ENCODE data around the gene DUSP1.

Gene DUSP1

DNA sequence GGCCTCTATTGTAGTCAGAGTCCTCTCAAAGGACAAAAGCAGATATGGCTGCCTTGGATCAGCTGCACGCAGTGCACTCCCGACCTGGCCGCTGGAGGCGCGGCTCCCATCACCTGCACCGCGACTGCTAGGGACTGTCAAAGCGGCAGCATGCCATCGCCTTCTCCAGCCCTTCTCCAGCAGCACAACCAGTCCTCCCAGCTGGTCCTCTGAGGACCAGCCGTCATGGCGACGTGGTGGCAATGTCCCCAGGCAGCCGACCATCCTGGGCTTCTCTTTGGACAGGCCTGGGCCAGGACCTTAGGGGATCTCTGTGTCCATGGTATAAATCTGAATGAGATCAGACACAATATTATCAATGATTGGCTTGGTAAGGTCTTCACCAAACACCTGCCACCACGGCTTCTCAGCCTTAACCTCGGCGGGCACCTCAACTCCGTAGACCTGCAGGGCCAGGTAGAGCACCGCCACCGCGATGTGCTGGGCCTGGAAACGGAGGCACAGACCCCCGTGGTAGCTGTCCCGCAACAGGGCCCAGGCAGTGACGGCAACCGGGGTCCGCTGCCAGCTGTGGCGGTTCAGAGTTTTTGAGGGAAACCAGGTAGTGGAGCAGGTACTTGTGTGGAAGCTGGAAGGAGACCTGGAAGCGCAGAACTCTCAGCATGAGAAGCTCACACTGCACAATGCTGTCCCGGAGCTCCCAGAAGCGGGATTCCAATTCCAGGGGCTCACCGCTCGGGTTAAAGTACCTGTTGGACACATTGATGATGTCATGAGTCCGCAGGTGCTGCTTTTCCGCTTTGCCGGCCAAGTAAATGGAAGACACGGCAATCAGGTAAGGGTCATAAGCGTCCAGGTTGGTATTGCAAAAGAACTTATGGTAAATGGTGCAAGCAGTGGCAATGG is 8.5 kb downstream of the DUSP1 start:
- no peak for DNase-seq (ENCODE audit: low read depth)

DNA sequence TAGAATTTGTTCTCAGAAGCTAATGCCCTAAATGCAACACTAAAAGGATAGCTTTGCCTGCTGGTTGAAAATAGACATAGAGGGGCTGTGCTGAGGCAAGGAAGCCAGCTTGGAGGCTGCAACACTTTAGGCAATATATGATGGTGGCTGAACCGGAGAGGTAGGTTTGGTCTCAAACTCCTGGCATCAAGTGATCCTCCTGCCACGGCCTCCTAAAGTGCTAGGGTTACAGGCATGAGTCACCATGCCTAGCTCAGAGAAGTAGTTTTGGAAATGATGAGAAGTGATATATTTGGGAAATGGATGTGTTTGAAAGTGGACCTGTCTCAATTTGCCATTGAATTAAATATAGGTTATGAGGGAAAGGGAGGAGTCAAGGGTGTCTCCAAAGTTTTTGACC is 10.0 kb downstream of the DUSP1 start:
- no peak for DNase-seq (ENCODE audit: low read depth)

DNA sequence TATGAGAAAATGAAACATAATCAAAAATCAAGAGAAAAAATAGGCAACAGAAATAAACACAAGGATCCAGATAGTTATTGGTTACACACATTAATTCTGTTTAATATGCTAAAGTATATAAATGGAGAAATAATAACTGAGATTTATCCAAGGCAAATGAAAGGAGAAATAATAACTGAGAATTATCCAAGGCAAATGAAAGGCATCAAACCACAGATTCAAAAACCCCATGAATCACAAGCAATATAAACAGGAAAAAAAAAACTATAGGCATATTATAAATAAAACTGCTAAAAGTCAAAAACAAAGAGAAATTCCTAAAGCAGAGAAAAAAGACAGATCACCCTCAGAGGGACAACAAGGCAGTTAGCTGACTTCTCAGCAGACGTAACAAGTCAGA is 10.9 kb downstream of the DUSP1 start:
- DNase-seq (ENCODE audit: low read depth), result no peak

DNA sequence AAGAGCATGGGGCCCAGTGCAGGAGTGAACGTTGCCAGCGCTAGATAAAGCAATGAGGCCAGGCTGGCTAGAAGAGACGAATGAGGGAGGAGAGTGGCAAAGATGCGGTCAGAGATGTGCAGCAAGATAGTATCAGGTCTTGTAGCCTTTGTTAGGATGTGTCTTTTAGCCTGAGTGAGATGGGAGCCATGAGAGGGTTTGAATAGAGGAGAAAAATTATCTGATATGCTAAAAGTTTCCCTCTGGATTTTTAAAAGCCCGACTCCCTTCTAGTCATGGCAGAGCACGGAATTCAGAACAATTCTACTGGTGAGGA is 12.2 kb downstream of the DUSP1 start:
- DNase-seq (ENCODE audit: low read depth), result no peak

GRCh38 chr5:172758077-172758833 is 12.7 kb downstream of the DUSP1 start:
- DNase-seq (ENCODE audit: low read depth), result no peak

- DNase-seq (ENCODE audit: low read depth), result no peak
Measured at GRCh38 chr5:172757394-172758010, 13.5 kb downstream of the DUSP1 start.

GRCh38 chr5:172756764-172757393 is 14.1 kb downstream of the DUSP1 start:
- DNase-seq (ENCODE audit: low read depth), result no peak

- no peak for DNase-seq (ENCODE audit: low read depth)
Measured at GRCh38 chr5:172754596-172755356, 16.2 kb downstream of the DUSP1 start.

- DNase-seq (ENCODE audit: low read depth), result no peak
Measured at GRCh38 chr5:172753101-172753500, 17.9 kb downstream of the DUSP1 start.

GRCh38 chr5:172751761-172752510 is 19.1 kb downstream of the DUSP1 start:
- DNase-seq (ENCODE audit: low read depth), result no peak

DNA sequence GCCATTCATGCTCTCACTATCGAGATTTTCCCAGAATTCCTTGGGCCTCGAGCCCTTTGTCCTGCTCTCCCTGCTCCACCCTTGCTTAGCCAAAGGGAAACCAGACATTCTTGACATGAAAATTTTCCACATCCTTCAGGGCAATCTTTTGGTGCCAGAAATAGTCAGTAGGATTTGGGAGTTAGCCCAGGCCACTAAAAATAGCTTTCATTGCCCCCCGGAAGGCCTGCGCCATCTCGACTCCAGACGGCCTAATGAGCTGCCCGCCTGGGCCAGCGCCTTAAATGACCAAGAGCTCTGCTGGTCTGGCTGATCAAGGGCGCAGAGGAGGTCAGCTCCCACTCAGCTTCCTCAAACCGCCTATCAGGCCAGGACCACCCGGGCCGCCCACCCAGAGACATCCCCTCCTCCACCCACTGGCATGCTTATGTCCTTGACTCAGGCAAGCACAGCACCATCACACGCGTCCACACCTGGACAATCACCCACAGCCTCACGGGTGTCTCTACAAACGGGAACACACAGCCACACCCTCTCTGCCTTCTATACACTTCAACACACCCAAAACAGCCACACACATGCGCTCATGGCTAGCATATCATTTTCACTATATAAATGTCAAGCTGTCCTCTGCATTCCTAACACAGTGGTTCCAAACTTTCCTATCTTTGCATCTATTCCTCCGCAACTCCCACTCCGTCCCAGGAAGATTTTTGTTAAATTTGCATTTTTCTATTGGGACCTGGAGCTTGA is 20.9 kb downstream of the DUSP1 start:
- no peak for DNase-seq (ENCODE audit: low read depth)

DNA sequence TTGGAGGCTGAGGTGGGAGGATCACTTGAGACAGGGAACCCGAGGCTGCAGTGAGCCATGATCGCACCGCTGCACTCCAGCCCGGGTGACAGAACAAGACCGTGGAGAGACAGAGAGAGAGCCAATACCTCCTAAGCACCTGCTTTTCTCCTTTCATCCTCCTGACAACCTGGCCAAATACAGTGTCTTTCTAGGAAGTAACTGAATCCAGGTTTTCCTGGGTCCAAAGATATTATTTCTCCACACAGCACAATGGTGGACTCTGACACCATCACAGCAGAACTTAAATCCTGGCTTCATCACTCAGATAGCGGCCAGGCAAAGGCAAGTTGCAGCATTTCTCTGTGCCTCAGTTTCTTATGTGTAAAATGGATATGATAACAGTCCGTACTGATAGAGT is 21.9 kb downstream of the DUSP1 start:
- DNase-seq (ENCODE audit: low read depth), result no peak

DNA sequence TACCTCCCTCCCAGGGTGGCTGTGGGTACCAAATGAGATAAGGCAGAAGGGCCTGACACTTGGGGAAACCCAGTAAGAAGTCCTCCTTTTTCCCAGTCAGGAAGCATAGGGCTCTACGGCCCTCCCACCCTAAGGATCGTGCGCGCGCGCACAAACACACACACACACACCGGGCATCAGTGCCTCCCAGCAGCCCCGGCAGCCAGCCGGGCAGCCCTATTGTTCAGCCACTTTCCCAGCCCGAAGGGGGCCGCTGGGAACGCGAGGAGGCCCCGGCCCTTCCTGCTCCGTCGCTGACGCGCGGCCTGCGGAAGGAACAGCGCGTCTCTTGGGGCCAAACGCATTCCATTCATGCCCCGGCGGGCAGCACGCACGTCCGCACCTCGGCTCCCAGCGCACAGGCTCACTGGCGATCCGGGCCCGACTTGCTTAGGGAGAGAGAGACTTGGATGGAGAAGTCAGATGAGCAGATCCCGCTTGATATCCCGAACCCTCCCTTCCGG is 22.6 kb downstream of the DUSP1 start:
- no peak for DNase-seq (ENCODE audit: low read depth)

GRCh38 chr5:172747471-172747870 is 23.5 kb downstream of the DUSP1 start:
- no peak for DNase-seq (ENCODE audit: low read depth)

DNA sequence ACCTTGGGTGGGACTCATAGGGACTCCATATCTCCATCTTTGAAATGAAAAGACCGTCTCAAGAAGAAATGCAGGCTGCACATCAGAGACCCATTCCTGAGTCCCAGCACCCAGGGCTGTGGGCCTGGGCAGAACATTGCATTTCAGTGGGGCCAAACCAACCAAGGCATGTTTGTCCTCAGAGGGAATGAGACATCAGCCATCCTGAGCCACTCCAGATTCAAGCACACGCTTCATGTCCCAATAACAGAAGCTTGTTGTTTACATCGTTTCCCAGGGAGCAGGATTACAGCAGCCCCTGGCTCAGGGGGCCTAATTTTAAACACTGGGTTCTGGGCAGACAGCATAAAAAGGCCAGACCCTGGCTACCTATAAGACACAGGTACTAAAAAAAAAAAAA is 24.3 kb downstream of the DUSP1 start:
- DNase-seq (ENCODE audit: low read depth), result no peak

DNA sequence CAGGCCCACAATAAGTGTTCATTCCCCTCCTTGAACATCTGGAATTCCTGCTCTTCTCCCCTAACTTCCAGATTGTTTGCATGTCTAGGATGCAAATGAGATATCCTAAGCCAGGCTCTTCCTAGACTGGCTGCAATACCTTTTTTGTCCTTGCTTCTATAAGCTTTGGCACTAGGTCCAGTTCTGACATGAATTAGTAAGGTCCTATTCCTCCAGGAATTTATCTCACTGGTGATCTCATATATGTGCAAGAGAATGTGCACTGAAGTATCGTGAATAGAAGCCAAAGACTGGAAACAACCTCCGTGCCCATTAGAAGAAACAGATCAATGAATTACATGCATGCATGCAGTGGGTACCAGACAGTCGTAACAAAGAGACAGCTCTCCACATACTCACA is 25.2 kb downstream of the DUSP1 start:
- no peak for DNase-seq (ENCODE audit: low read depth)

DNA sequence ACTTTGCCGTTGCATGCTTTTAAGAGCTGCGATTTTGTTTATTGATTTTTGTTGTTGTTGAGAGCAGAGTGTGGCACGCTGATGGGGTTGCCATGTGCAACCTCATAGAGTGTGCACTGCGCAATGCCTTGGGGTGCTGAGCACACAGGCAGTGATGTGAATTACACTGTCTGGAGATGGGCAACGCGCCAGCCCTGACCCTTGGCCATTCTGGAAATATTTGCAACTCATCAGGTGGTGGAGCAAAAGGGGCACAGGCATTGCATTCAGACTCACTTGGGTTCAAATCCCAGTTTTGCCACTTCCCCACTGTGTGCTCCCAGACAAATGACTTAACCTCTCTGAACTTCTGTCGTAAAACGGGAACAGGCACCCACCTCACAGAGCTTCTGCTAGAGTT is 25.6 kb downstream of the DUSP1 start:
- no peak for DNase-seq (ENCODE audit: low read depth)

GRCh38 chr5:172744123-172745104 is 26.6 kb downstream of the DUSP1 start:
- DNase-seq (ENCODE audit: low read depth), result no peak

Data from activated T-cell treated with anti-CD3 and anti-CD28 coated beads for 48 hours (primary cell).